Heart right ventricle (tissue), 16 donors: ENCODE measurements around the gene PRR19. TPM values are rescaled to one million over a fixed set of nuclear protein-coding genes. Genes with fewer than 3 reads are reported as not detected.
A peak's percentile ranks its signal among the peaks of the same experiment; 100 is the strongest.

Experiments used
- ATAC-seq, 8 donors: fragments of 200-7000 bp; cut with Tn5 transposase; one replicate each; pipeline ENCODE4 v1.9.1; 2020; ENCODE audit warnings: mild to moderate bottlenecking in 8 of 8, moderate library complexity in 8 of 8, moderate number of reproducible peaks in 1 of 8
- DNase-seq, 2 donors: peaks; one replicate each; pipeline ENCODE4 v3.0.0-alpha.2; 2020
- H3K27ac ChIP-seq, 10 donors: fragments of 200-600 bp; sonication (generic) in 2 of 10; one replicate each; pipeline versions ENCODE4 v1.5.0 to v1.8.0; 2020 to 2022; ENCODE audit warnings: mild to moderate bottlenecking in 3 of 10
- H3K27me3 ChIP-seq, 7 donors: fragments of 200-600 bp; one replicate each; pipeline ENCODE4 v1.8.0; 2021 to 2022; ENCODE audit warnings: mild to moderate bottlenecking in 2 of 7
- H3K36me3 ChIP-seq, 9 donors: fragments of 200-600 bp; sonication (generic) in 1 of 9; one replicate each; pipeline versions ENCODE4 v1.5.0 to v1.8.0; 2020 to 2022; ENCODE audit warnings: mild to moderate bottlenecking in 2 of 9
- H3K4me1 ChIP-seq, 9 donors: fragments of 200-600 bp; sonication (generic) in 1 of 9; one replicate each; pipeline versions ENCODE4 v1.5.0 to v1.8.0; 2020 to 2022; ENCODE audit warnings: mild to moderate bottlenecking in 4 of 9
- H3K4me3 ChIP-seq, 10 donors: fragments of 200-600 bp; sonication (generic) in 2 of 10; one replicate each; pipeline versions ENCODE4 v1.5.0 to v1.8.0; 2020 to 2022; ENCODE audit warnings: mild to moderate bottlenecking in 7 of 10, moderate library complexity in 2 of 10
- H3K9me3 ChIP-seq, 11 donors: fragments of 200-600 bp in 10 of 11; sonication (generic) in 2 of 11; one replicate each; pipeline versions ENCODE4 v1.5.0 to v1.8.0; 2013 to 2022; ENCODE audit warnings: mild to moderate bottlenecking in 2 of 11, control low read depth in 1 of 11, moderate library complexity in 1 of 11
- CTCF ChIP-seq, 9 donors: fragments of 200-600 bp; sonication (generic) in 2 of 9; IDR thresholded peaks; one replicate each; pipeline versions ENCODE4 v1.5.0 to v1.8.0; 2021 to 2022; ENCODE audit warnings: antibody characterized with exemption in 9 of 9, mild to moderate bottlenecking in 5 of 9, moderate library complexity in 1 of 9
- WGBS, 2 donors: extraction: QIAGEN DNeasy Blood & Tissue Kit; methylation state at CpG; one replicate each; pipeline ENCODE4 v1.1.7; 2013; ENCODE audit warnings: inconsistent platforms in 1 of 2; 5-methylcytosine and 5-hydroxymethylcytosine counted together
- intact Hi-C, 10 donors: fragments of 100-400 bp; cut with DNase I; formaldehyde crosslinking; loops; one replicate each; pipeline versions ENCODE4 v1.11.1 to v1.14.2; 2022
- polyA plus RNA-seq, 2 donors: library from polyadenylated mRNA; stranded (reverse); fragments of 200-250 nt; gene quantifications; one replicate each; pipeline ENCODE4 v1.2.3, GENCODE V29; 2013
- total RNA-seq, 10 donors: library from RNA; stranded (reverse); fragmentation: NEBNext Ultra II Directional in 3 of 10; extraction: Animal tissue kit (Norgen Biotek cat#: 25700) in 3 of 10; gene quantifications; one replicate each; pipeline versions ENCODE4 v1.2.1 to v1.2.4, GENCODE V29; 2021 to 2023
- donor health status: Arrhythmogenic right ventricular cardiomyopathy.
- donor health status: ischemic (EF 13 %, LVEDD 7.1; RV severe dilation, severe dysfunction).
- donor health status: healthy with polysubstance abuse.
- donor health status: DM: no; HTN: yes; CAD: no.
- donor health status: DM: no; HTN: no; CAD: no.
- donor health status: ischemic (EF 25% LVEDD 6.9; RV normal size, moderate dysfunction).
- donor health status: ischemic (EF 25% LVEDD 5.7; RV mildly dilated, moderate dysfunction).
- donor health status: healthy.
- donor health status: DM: yes; HTN: yes; CAD: no.
- donor health status: Ischemic cardiomyopathy.
- donor health status: ischemic (EF 35%, LVEDD 5.7; RV mildly dilated, moderate dysfunction).
- donor health status: nonischemic (EF 11% LVEDD 7.7; RV severe dilation, severe dysfunction).
- donor health status: DM: yes; HTN: yes; CAD: no.
- donor health status: PGD.
- donor health status: ischemic (EF 29% LVEDD 5.4; RV normal size, mild dysfunction).
- donor health status: nonischemic (EF 23%, LVEDD 6.1; RV moderate dilation, normal function).

PRR19 gene
- total and polyA plus RNA-seq, 12 donors, result 0.16 to 0.21 (median 0.18) TPM; not detected in 7

- DNase-seq (no peak), ATAC-seq (peak in 2 of 8 donors; percentile 13 to 45)
- 87 to 88% methylated on average over 17 of the region's 17 CpGs for WGBS, 2 donors
- intact Hi-C loops, result no loop called here
- Histone ChIP-seq H3K36me3 (peaks cover 0 to 89% (median 21%) of the 10 kb centered on the region in 9 donors), H3K4me1 (peaks cover 0 to 4% (median 0%) of the 10 kb centered on the region in 9 donors), H3K9me3 (no peaks in the 10 kb centered on the region), H3K27ac (no peak overlapping the region), H3K4me3 (no peak overlapping the region), H3K27me3 (no peaks in the 10 kb centered on the region)
- TF ChIP-seq CTCF (IDR thresholded peaks at IDR 0.05), result peak in 1 of 9 donors; percentile 11
Measured at GRCh38 chr19:42343344-42344110, 41.6 kb downstream of the PRR19 start.

DNA sequence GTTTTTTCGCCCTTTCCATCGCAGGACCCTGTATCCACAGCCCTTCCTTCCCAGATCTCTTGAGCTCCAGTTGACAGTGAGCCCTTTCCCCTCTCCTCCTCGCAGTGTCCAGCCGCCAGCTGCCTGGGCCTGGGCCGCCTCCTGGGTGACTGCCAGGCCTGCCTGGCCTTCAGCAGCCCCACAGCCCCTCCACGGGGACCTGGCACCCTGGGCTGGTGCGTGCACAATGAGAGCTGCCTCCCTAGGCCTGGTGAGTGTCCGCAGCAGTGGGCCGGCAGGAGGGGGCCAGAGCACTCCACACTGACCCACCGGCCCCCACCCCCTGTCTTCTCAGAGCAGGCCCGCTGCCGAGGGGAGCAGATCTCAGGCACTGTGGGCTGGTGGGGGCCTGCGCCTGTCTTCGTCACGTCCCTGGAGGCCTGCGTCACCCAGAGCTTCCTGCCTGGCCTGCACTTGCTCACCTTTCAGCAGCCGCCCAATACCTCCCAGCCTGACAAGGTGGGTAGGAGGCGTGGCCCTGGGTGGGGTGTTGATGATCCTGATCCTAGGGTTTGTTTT lies 42.5 kb downstream of the PRR19 start:
- Histone ChIP-seq H3K27ac (no peak overlapping the region), H3K27me3 (no peaks in the 10 kb centered on the region), H3K9me3 (no peaks in the 10 kb centered on the region), H3K36me3 (peaks cover 0 to 91% (median 21%) of the 10 kb centered on the region in 9 donors), H3K4me1 (peaks cover 0 to 4% (median 0%) of the 10 kb centered on the region in 9 donors), H3K4me3 (no peak overlapping the region)
- intact Hi-C loops, result no loop called here
- no peak for TF ChIP-seq CTCF (IDR thresholded peaks at IDR 0.05)
- 91% methylated on average over 18 of the region's 18 CpGs for WGBS, 2 donors
- ATAC-seq (peak in 1 of 8 donors; percentile 19), DNase-seq (no peak)

- no peaks in the 10 kb centered on the region for H3K27me3 ChIP-seq
- WGBS, 2 donors, result 90% methylated on average over 6 of the region's 6 CpGs
- no peak for DNase-seq
- peaks cover 0 to 4% (median 0%) of the 10 kb centered on the region in 9 donors for H3K4me1 ChIP-seq
- no peak for TF ChIP-seq CTCF (IDR thresholded peaks at IDR 0.05)
- H3K4me3 ChIP-seq, result no peak overlapping the region
- no peak for ATAC-seq
- no peak overlapping the region for H3K27ac ChIP-seq
- intact Hi-C loops, result loop anchor here in 1 of 10 donors (1.0 kb wide), 1 partner anchor 19 kb away; no protein-coding TSS in a partner anchor
- peaks cover 0 to 91% (median 21%) of the 10 kb centered on the region in 9 donors for H3K36me3 ChIP-seq
- H3K9me3 ChIP-seq, result no peaks in the 10 kb centered on the region
Measured at GRCh38 chr19:42345191-42345812, 43.4 kb downstream of the PRR19 start.

DNA sequence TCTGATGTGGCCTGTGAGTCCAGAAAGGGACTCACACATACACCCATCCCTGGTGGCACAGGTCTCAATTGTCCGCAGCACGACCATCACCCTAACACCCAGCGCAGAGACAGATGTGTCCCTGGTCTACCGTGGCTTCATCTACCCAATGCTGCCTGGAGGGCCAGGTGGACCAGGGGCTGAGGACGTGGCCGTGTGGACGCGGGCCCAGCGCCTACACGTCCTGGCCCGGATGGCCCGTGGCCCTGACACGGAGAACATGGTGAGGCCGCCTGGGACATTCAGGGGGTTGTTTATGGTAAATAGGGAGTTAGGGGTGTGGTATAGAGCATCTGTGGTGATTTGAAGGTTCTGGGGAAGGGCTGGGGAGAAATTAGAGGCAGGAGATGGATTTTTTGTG lies 46.3 kb downstream of the PRR19 start:
- H3K36me3 ChIP-seq, result peaks cover 0 to 96% (median 18%) of the 10 kb centered on the region in 9 donors
- peaks cover 0 to 4% (median 0%) of the 10 kb centered on the region in 9 donors for H3K4me1 ChIP-seq
- no peaks in the 10 kb centered on the region for H3K9me3 ChIP-seq
- 96 to 97% methylated on average over 14 of the region's 14 CpGs for WGBS, 2 donors
- intact Hi-C loops, result no loop called here
- no peak for TF ChIP-seq CTCF (IDR thresholded peaks at IDR 0.05)
- H3K27ac ChIP-seq, result no peak overlapping the region
- no peak overlapping the region for H3K4me3 ChIP-seq
- DNase-seq (no peak), ATAC-seq (no peak)
- H3K27me3 ChIP-seq, result no peaks in the 10 kb centered on the region
